ENCODE measurements around the gene LYST. TPM values are rescaled to one million over a fixed set of nuclear protein-coding genes. Genes with fewer than 3 reads are reported as not detected.

LYST gene
- total RNA-seq, 1 donor from 2014 or later: 52.1 TPM

DNA sequence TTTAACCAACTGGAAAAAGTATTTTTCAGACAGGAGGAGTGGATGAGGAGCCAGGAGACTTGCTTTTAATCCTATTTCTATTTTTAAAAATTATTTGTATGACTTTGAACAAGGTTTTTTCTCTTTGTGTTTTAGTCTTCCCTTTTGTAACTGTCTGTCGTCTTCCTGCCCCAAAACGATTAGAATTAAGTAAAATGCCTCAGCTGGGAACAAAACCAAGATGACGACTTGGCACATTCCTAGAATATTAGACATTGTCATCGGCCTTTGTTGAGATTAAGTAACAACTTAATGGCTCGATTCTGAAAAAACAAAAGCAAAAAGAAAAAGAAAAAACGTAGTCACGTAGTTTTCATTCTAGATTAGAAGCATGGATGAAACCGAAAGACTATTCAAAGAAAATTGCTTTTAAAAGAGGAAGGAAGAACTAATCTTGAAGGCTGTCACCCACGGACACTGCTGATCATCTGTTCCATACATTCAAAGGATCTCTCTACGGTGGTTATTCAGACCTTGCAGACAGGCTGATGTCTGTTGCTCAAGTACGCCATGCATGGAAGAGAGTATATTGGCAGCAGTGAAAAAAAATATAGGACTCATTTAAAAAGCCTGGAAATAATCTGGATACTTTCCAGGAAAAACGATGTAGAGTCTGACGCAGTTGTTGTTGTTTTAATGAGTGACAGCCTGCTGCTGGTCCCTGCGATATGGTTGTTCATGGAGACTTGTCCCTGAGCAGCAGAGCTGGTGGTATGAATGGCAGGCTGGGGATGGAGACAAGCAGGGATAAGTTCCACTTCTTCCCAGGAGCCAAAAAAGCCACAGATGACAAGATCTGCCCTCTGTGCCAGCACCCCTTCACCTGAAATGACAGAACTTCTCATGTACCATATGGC is 234.0 kb downstream of the LYST start:
- no peaks in the 10 kb centered on the region for H3K9me3 ChIP-seq
- TF ChIP-seq POLR2AphosphoS5 (IDR thresholded peaks at IDR 0.05; ENCODE audit: insufficient read depth in 1 of 2, low read depth in 1 of 2): no peak
- H3K4me3 ChIP-seq: no peak overlapping the region
- no peak overlapping the region for H3K27ac ChIP-seq
- no peak for DNase-seq (ENCODE audit: extremely low spot score in 2 of 2)
- H3K27me3 ChIP-seq: no peaks in the 10 kb centered on the region
- no peaks in the 10 kb centered on the region for H3K4me1 ChIP-seq
- H3K36me3 ChIP-seq: no peaks in the 10 kb centered on the region
- intact Hi-C loops (cut with DNase I): no loop called here

DNA sequence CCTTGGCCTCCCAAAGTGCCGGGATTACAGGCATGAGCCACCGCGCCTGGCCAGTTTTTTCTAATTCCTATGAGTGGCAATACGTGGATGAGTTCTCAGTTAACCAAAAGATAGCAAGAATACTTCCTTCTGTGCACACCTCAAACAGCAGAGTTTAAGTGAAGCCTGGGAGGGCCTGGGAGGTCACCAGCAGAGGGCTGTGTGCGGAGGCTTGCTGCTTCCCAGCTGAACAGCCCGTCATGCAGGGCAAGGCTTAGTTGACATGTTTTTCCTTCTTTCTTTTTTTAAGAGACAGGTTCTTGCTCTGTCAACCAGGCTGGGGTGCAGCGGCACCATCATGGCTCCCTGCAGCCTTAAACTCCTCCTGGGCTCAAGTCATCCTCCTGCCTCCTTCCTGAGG is 234.9 kb downstream of the LYST start:
- H3K9me3 ChIP-seq: no peaks in the 10 kb centered on the region
- H3K27ac ChIP-seq: no peak overlapping the region
- no peaks in the 10 kb centered on the region for H3K27me3 ChIP-seq
- H3K4me1 ChIP-seq: no peaks in the 10 kb centered on the region
- TF ChIP-seq POLR2A (IDR thresholded peaks at IDR 0.05) (no peak), POLR2AphosphoS5 (IDR thresholded peaks at IDR 0.05; ENCODE audit: insufficient read depth in 1 of 2, low read depth in 1 of 2) (no peak)
- TF ChIP-seq, protein P1, sequence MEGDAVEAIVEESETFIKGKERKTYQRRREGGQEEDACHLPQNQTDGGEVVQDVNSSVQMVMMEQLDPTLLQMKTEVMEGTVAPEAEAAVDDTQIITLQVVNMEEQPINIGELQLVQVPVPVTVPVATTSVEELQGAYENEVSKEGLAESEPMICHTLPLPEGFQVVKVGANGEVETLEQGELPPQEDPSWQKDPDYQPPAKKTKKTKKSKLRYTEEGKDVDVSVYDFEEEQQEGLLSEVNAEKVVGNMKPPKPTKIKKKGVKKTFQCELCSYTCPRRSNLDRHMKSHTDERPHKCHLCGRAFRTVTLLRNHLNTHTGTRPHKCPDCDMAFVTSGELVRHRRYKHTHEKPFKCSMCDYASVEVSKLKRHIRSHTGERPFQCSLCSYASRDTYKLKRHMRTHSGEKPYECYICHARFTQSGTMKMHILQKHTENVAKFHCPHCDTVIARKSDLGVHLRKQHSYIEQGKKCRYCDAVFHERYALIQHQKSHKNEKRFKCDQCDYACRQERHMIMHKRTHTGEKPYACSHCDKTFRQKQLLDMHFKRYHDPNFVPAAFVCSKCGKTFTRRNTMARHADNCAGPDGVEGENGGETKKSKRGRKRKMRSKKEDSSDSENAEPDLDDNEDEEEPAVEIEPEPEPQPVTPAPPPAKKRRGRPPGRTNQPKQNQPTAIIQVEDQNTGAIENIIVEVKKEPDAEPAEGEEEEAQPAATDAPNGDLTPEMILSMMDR (IDR thresholded peaks at IDR 0.05): no peak
- H3K4me3 ChIP-seq: no peak overlapping the region
- intact Hi-C loops (cut with DNase I): no loop called here
- DNase-seq (ENCODE audit: extremely low spot score in 2 of 2): no peak
- H3K36me3 ChIP-seq: no peaks in the 10 kb centered on the region

DNA sequence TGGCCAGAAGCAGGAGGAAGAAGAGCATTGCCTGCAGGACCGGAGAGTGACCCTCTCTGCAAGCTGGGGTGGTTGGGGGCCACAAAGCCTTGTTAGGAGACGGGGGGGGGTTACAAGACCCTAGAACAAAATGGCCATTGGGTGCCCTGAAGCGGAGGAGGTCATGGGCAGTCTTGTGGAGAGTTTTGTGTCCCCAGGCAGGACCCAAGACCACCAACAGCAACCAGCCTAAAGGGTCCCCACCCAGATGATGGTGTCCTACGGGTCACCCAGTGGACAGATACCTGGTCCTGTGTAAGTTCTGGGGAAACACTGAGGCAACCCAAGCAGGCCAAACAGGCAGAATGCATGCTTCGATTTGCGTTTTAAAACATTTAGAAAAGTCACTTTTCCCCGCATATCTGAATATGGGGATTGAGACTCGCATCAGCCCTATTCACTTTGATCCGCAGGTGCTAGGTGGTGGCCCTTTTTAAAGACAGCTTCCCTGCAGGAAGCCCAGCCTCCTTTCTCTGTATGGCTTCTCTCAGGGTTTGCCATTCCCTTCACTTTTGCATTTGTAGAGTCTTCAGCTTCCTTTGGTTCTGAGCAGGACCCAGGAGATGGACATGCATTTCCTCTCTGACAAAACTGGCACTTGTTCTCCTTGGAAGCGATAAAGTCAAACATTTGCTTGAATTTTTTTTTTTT is 238.2 kb downstream of the LYST start:
- intact Hi-C loops (cut with DNase I): no loop called here
- Histone ChIP-seq H3K4me3 (no peak overlapping the region), H3K27ac (no peak overlapping the region), H3K27me3 (no peaks in the 10 kb centered on the region), H3K36me3 (no peaks in the 10 kb centered on the region), H3K9me3 (no peaks in the 10 kb centered on the region), H3K4me1 (no peaks in the 10 kb centered on the region)
- TF ChIP-seq POLR2AphosphoS5 (IDR thresholded peaks at IDR 0.05; ENCODE audit: insufficient read depth in 1 of 2, low read depth in 1 of 2) (no peak), POLR2A (IDR thresholded peaks at IDR 0.05) (no peak)
- TF ChIP-seq, protein P1 (IDR thresholded peaks at IDR 0.05): no peak
- DNase-seq (ENCODE audit: extremely low spot score in 2 of 2): no peak

DNA sequence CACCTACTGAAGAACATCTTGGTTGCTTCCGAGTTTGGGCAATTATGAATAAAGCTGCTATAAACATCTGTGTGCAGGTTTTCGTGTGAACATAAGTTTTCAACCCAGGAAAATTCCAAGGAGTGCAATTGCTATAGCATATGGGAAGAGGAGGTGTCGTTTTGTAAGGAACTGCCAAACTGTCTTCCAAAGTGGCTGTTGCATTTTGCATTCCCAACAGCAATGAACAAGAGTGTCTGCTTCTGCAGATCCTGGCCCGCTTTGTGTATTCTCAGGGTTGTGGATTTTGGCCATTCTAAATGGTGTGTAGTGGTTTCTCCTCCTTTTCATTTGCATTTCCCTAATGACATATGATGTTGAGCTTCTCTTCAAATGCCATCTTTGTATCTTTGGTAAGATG is 240.9 kb downstream of the LYST start:
- no peak for DNase-seq (ENCODE audit: extremely low spot score in 2 of 2)
- Histone ChIP-seq H3K27ac (no peak overlapping the region), H3K9me3 (no peaks in the 10 kb centered on the region), H3K4me1 (no peaks in the 10 kb centered on the region), H3K27me3 (no peaks in the 10 kb centered on the region), H3K4me3 (no peak overlapping the region), H3K36me3 (no peaks in the 10 kb centered on the region)
- intact Hi-C loops (cut with DNase I): no loop called here
- TF ChIP-seq, protein P1 (IDR thresholded peaks at IDR 0.05): no peak
- TF ChIP-seq POLR2A (IDR thresholded peaks at IDR 0.05): no peak
- TF ChIP-seq POLR2AphosphoS5 (IDR thresholded peaks at IDR 0.05; ENCODE audit: insufficient read depth in 1 of 2, low read depth in 1 of 2): no peak

DNA sequence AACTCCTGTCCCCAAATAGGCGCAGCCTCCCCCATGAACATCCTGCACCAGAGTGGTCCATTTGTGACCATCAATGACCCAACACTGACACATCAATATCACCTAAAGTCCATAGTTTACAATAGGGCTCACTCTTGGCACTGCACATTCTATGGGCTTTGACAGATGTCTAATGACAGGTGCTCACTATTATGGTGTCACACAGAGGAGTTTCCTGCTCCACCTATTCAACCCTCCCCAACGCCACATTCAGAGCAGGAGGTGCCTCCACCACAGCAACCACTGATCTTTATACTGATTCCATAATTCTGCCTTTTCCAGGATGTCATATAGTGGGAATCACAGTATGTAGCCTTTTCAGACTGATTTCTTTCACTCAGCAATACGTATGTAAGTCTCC is 241.4 kb downstream of the LYST start:
- H3K27me3 ChIP-seq: no peaks in the 10 kb centered on the region
- intact Hi-C loops (cut with DNase I): no loop called here
- H3K36me3 ChIP-seq: no peaks in the 10 kb centered on the region
- H3K9me3 ChIP-seq: no peaks in the 10 kb centered on the region
- no peak overlapping the region for H3K4me3 ChIP-seq
- no peak overlapping the region for H3K27ac ChIP-seq
- no peak for TF ChIP-seq POLR2A (IDR thresholded peaks at IDR 0.05)
- no peak for TF ChIP-seq POLR2AphosphoS5 (IDR thresholded peaks at IDR 0.05; ENCODE audit: insufficient read depth in 1 of 2, low read depth in 1 of 2)
- TF ChIP-seq, protein P1 (IDR thresholded peaks at IDR 0.05): no peak
- no peak for DNase-seq (ENCODE audit: extremely low spot score in 2 of 2)
- no peaks in the 10 kb centered on the region for H3K4me1 ChIP-seq
